NCI-H1092 (cell line): ENCODE data around the gene RNF168.
"Not testable (repeated sequence)": the region's sequence is repeated elsewhere in the genome, so short reads cannot be mapped to it uniquely, and the experiment has no call there.

Experiments used
- DNase-seq: peaks from one replicate; lab custom pipeline; 2025; lab: John Stamatoyannopoulos, UW

Gene RNF168

DNA sequence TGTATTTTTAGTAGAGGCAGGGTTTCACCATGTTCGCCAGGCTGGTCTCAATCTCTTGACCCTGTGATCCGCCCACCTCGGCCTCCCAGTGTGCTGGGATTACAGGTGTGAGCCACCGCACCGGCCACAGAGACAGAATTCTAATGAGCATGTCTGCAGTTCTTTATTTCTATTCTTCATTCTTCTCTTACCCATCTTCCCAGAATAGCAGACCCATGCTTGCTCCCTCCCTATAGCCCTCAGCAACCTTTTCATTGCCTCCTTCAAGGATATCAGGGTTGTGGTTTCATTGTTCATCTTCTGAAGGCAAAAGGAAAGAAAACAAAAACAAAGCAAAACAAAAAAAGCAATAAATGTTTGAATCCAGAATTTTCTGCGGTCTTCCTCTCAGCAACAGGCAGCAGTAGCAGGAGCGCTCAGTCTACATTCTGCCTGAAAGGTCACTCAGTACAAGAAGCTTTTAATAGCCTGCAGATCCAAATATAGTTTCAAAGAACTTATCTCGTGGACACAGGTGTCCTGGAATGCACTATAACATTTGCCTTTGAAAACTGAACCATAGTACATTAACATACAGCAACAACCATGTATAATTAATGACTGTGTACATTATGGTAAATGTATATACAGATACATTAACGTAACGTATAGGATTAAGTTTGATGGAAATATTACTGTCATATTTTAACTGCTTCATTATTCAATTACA is 11.5 kb upstream of the RNF168 start, which contains the start of gene SMCO1:
Gene SMCO1, minus strand, starts transcription at position 434 of the 709 bp plus-strand sequence. Its CDS starts 137 bp downstream, at position 297.
- no peak for DNase-seq

DNA sequence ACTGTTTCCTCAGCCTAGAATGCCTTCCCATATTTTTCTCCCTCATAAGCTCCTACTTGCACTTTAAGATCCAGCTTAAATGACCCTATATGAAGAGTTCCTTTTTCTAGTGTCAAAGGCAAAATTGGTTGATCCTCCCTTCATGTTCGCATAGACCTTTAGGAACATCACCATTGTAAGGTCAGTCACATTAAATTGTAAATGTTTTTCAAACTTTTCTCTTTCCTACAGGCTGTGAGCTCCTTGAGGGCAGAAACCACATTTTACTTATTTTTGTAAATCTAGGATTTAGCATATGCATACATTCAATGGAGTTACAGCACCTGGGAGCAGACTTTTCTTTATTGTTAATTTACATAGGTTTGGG is 10.8 kb upstream of the RNF168 start:
- DNase-seq = no peak

DNA sequence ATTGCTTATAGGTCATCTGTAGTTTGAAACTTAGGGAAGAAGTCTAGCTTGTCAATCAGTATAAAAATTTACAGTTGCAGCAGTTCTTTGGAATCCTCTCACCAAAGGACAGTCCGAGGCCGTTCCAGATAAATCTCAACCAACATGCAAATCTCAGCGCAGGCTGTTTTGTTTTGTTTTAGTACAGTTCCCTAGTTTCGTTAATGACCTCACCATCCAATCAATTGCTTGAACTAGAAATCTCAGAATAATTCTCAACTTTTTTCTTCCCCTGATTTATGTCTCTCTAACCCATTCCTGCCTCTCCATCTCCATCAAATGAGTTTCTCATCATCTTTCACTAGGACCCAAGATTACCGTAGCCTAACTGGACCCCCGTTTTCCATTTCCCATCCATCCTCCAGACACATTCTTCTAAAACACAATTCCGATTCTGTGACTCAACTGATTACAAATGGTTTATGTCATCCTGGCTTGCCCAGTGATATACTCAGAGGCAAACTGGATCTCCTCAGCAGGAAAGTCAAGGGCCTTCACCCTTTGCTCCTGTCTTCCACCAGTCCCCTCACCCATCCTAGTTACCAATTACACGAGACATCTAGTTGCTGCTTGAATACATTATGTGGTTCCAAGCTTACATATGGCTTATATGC is 10.3 kb upstream of the RNF168 start:
- no peak for DNase-seq

DNA sequence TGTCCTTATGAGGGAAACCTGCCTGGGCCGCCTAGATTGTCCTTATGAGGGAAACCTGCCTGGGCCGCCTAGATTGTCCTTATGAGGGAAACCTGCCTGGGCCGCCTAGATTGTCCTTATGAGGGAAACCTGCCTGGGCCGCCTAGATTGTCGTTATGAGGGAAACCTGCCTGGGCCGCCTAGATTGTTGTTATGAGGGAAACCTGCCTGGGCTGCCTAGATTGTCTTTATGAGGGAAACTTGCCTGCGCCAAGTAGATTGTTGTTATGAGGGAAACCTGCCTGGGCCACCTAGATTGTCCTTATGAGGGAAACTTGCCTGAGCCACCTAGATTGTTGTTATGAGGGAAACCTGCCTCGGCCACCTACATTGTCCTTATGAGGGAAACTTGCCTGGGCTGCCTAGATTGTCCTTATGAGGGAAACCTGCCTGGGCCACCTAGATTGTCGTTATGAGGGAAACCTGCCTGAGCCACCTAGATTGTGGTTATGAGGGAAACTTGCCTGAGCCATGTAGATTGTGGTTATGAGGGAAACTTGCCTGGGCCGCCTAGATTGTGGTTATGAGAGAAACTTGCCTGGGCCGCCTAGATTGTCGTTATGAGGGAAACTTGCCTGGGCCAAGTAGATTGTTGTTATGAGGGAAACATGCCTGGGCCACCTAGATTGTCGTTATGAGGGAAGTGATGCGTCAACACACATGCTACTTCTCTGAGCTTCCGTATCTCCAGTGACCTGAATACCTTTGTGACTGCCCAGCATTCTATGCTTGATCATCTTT is 8.3 kb upstream of the RNF168 start:
- DNase-seq = not testable (repeated sequence)

DNA sequence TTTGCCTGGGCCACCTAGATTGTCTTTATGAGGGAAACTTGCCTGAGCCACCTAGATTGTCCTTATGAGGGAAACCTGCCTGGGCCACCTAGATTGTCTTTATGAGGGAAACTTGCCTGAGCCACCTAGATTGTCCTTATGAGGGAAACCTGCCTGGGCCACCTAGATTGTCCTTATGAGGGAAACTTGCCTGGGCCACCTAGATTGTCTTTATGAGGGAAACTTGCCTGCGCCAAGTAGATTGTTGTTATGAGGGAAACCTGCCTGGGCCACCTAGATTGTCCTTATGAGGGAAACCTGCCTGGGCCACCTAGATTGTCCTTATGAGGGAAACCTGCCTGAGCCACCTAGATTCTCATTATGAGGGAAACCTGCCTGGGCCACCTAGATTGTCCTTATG is 7.5 kb upstream of the RNF168 start:
- not testable (repeated sequence) for DNase-seq

DNA sequence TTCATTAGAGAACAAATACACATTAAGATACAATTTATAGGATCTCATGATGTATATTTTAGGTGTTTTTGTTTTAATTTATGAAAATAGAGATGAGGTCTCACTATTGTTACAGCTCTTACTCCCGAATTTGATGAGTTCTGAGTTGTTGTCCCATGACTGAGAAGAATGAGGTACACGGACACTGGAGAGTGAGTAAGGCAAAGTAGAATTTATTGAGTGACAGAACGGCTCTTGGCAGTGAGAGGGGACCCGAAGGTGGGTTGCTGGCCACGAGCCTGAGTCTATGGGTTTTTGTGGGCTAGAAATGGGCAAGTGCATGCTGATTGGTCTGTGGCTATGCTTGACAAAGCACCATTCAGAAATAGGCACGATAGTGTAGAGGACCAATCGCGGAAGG is 3.1 kb upstream of the RNF168 start:
- DNase-seq = no peak

DNA sequence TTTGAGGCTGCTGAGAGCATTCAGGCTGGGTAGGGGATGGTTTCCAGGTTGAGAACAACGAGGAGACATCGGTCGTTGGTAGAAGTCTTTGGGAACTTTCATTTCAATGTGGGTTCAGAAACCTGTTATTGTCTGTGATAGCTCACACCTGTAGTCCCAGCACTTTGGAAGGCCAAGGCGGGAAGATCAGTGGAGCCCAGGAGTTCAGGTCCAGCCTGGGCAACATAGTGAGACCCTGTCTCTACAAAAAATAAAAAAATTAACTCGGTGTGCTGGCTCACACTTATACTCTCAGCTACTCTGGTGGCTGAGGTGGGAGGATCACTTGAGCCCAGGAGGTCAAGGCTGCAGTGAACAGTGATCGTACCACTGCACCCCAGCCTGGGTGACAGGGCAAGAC is 988 bp upstream of the RNF168 start:
- no peak for DNase-seq

DNA sequence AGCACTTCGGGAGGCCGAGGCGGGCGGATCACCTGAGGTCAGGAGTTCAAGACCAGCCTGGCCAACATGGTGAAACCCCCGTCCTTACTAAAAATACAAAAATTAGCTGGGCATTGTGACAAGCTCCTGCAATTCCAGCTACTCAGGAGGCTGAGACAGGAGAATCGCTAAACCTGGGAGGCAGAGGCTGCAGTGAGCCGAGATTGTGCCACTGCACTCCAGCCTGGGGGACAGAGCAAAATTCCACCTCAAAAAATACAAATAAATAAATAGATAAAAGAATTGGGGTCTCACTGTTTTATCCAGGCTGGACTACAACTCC is 470 bp upstream of the RNF168 start:
- not testable (repeated sequence) for DNase-seq

DNA sequence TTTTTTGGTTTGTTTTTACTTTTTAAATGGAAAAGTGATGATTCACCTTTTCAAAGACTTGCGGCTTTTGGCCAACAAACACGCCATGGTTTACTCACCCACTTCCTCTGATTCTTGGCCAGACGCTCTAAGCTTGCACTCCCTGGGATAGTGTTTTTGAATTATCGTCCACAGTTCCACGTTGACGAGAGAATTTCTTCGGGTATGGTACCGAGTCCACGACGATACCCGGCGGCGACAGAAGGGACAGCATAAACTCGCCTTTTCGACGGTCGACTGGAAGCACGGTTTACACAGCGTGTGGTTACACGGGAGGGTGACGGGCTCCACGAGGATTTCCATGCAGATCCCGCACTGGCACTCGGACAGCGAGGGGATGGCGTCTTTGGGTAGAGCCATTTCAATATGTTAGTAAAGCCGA is 783 bp downstream of the RNF168 start:
- DNase-seq = peak; percentile 16

DNA sequence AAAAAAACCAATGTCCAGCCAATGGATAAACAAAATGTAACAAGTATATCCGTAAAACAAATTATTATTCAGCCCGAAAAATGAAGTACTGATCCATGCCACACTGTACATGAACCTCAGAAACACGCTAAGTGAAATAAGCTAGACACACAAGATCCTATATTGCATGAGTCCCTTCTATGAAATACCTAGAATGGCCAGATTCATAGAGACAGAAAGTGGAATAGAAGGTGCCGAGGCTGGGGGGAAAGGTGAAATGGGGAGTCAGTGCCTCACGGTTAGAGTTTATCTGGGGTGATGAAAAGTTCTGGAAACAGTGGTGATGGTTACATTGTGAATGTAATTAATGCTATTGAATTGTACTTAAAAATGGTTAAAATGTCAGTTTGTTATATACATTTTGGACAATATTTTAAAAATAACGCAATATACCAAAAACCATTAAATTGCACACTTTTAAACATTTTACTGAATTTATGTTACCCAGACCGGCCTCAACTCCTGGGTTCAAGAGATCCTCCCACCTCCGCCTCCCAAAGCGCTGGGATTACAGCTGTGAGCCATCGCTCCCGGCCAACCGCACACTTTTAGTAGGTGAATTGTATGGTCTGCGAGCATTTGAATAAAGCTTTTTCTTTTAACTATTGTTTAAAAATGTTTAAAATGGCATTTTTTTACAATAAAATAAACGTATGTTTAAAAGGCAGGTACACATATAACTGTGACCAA is 2.1 kb downstream of the RNF168 start:
- no peak for DNase-seq

DNA sequence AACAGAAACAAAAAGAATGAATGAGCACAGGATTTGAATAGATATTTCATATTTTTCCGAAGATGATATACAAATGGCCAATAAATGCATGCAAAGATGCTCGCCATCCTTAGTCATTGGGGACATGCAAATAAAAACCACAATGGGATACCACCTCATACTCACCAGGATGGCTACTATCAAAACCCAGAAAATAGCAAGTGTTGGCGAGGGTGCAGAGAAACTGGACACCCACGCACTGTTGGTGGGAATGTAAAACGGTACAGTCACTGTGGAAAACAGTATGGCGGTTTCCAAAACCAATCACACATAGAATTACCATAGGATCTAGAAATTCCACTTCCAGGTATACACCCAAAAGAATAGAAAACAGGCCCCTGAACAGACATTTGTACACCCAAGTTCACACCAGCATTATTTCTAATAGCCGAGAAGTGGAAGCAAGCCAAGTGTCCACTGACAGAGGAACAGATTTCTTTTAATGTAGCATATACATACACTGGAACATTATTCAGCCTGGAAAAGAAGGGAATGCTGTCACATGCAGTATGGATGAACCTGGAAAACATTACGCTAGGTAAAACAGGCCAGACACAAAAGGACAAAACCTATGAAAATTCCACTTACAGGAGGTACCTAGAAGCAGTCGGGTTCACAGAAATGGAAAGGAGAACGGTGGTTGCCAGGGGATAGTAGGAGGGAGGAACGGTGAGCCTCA is 3.6 kb downstream of the RNF168 start:
- no peak for DNase-seq

DNA sequence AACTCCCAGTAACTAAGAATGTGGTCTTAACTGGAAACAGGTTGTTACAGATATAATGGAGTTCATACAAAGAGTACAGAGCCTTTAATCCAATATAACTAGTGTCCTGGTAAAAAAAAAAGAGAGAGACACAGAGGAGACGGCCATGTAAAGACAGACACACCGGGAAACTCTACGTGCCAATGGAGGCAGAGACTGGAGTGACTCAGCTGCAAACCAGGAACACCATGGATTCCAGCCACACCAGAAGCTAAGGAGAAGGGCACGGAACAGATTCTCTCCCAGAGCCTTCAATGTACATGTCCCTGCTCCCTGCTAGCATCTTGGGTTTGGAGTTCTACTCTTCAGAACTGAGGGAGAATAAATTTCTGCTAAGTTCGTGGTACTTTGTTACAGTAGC is 4.5 kb downstream of the RNF168 start:
- no peak for DNase-seq

DNA sequence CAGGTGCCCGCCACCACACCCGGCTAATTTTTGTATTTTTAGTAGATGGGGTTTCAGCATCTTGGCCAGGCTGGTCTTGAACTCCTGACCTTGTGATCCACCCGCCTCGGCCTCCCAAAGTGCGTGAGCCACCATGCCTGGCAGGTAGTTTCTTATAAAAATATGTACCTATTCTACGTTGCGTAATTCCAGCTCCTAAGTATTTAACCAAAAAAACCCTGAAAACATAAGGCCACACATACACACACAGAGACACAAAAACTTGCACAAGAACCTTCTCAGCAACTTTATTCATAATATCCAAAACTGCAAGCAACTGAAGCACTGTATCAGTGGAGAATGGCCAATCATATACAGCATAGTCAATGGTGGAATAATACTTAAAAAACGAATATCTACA is 5.3 kb downstream of the RNF168 start:
- no peak for DNase-seq

DNA sequence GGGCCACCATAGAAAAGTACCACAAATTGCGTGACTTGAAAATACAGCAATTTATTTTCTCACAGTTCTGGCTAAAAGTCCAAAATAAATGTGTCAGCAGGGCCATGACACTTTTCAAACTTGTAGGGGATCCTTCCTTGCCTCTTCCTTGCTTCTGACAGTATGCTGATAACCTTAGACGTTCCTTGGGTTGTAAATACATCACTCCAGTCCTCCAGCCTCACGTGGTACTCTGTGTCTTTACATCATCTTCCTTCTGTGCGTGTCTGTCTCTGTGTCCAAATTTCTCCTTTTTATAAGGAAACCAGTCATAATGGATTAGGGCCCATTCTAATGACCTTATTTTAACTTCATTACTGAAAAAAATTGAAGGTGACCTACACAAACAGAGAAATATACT is 7.4 kb downstream of the RNF168 start:
- DNase-seq = no peak

DNA sequence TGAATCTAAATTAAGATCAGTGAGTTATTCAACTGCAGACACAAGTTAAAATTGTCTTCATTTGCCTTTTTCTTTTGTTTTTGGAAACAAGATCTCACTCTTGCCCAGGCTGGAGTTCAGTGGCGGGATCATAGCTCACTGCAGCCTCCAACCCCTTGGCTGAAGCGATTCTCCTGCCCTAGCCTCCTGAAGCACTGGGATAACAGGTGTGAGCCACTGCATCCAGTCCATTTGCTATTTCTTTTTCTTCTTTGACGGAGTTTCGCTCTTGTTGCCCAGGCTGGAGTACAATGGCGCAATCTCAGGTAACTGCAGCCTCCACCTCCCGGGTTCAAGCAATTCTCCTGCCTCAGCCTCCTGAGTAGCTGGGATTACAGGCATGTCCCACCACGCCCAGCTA is 10.3 kb downstream of the RNF168 start:
- no peak for DNase-seq

DNA sequence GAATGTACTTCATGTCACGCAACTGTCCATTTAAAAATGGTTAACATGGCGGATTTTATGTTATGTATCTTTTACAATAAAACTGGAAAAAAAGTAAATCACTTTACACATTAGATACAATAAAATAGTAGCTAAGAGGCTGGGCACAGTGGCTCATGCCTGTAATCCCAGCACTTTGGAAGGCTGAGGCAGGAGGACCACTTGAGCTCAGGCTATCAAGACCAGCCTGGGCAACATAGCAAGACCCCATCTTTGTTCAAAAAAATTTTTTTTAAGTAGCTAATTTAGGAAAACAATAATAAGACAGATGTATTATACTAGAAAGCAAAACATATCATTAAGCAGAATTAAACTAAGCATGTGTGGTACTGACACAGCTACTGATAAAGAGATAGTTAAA is 11.5 kb downstream of the RNF168 start:
- no peak for DNase-seq

DNA sequence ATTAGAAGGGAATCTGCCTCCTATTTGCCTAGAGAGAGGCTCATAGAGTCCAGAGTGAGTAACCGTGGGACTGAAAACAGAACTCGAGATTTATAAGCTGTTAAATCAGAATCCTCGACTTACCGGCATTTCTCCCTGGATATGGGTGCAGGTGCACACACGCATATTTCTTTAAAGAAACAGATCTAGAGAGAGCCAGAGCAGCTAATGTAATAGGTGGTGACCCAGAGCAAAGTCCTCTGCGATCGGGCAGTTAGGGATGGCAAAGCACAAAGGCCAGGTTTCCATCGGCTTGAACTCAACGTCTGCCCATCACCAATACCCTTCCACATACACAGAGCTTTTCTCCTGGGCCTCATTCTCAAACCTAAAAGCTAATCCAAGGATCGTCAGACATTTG is 13.8 kb downstream of the RNF168 start:
- no peak for DNase-seq

DNA sequence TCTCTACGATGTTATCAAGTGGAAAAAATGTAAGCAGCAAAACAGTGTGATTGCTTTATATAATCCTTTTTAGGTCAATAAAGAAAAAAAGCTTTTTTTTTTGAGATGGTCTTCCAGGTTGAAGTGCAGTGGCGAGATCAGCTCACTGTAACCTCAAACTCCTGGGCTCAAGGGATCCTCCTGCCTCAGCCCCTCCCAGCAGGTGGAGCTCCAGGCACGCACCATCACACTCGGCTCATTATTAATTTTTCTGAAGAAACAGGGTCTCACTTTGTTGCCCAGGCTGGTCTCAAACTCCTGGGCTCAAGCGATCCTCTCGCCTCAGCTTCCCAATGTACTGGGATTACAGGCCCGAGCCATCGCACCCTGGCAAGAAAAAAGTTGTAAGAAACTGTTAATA is 17.3 kb downstream of the RNF168 start:
- no peak for DNase-seq

DNA sequence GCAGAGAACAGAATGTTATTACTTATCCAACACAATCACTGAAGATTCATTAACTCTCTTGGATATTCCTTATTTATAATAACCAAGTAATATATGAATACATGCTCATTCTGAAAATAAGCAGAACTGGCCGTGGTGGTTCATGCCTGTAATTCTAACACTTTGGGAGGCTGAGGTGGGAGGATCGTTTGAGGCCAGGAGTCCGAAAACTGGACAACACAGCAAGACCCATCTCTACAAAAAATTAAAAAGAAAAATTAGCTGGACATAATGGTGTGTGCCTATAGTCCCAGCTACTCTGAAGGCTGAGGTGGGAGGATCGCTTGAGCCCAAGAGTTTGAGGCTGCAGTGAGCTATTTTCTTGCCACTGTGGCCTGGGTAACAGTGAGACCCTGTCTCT is 25.9 kb downstream of the RNF168 start:
- DNase-seq = no peak

DNA sequence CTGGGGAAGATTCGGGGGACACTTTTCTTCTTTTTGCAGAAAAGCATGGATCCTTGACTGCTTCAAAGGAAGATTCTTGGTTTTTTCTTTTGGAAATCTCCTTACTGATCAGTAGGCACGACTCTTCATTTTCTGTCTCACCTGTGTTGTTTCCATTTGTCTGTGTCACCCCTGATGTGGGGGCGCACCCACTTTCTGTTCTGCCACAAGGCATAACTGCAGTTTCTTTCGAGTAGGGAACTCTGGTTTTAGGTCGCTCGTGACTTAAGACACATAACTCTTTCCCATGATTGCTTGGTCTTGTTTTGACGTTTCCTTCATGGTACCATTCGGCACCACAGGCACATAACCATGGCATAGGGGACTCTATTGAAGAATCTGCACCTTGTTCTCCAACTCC is 31.3 kb downstream of the RNF168 start:
- DNase-seq = no peak

DNA sequence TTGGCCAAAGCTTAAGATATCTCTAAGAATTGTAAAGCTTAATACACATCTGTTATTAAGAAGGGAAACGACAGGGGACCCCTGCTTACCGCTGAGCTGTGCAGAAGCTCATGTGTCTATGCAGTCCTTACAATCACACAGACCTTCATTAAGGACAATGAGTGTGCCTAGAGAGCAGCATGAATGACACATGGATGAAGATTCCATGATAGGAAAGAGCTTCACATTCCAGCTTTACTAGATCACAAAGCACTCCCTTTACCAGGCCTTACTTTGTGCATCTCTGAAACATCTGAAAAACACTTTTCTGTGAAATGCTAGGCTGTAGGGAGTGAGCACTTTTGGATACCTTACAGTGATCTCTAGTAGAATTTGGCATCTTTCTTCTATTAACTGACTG is 32.0 kb downstream of the RNF168 start:
- no peak for DNase-seq

DNA sequence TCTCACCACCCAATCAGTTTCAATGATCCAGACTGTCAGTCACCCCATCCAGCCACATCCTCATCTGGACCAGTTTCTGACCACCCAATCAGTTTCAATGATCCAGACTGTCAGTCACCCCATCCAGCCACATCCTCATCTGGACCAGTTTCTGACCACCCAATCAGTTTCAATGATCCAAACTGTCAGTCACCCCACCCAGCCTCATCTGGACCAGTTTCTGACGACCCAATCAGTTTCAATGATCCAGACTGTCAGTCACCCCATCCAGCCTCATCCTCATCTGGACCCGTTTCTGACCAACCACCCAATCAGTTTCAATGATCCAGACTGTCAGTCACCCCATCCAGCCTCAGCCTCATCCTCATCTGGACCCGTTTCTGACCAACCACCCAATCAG is 33.4 kb downstream of the RNF168 start:
- DNase-seq = not testable (repeated sequence)
